PFSK-1 (cell line): ENCODE measurements around the gene APCDD1.

Source experiments
- POLR2AphosphoS5 ChIP-seq: IDR thresholded peaks from 2 replicates; pipeline ENCODE4 v1.6.1; 2012; ENCODE audit warnings: low read depth, mild to moderate bottlenecking, control low read depth, low read length, moderate library complexity
- SIN3A ChIP-seq: IDR thresholded peaks from 2 replicates; pipeline ENCODE4 v1.6.1; 2012; ENCODE audit warnings: mild to moderate bottlenecking, low read length, moderate library complexity, borderline replicate concordance; ENCODE audit not compliant: insufficient read depth

DNA sequence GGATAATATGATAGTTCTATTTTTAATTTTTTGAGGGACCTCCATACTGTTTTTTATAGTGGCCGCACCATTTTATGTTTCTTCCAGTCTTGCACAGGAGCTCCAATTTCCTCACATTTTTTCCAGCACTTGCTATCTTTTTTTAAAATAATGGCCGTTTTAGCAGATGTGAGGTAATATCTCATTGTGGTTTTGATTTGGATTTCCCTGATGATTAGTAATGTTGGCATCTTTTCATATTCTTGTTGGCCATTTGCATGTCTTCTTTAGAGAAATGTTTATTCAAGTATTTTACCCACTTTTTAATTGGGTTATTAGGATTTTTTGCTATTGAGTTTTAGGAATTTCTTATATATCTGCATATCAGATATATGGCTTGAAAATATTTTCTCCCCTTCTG, 41.5 kb downstream of the APCDD1 start:
- TF ChIP-seq POLR2AphosphoS5 (no peak), SIN3A (no peak)
